ENCODE results near the gene SOX2.

GRCh38 chr3:181694805-181695660 is 16.7 kb upstream of the SOX2 start:
- TF ChIP-seq CTCF (IDR thresholded peaks at IDR 0.05) (no peak), TCF7L2 (IDR thresholded peaks at IDR 0.05; ENCODE audit: low read depth, low read length) (no peak), SIN3A (IDR thresholded peaks at IDR 0.05; ENCODE audit: borderline replicate concordance, insufficient read depth, low read depth, low read length) (no peak), POLR2AphosphoS5 (IDR thresholded peaks at IDR 0.05; ENCODE audit: low read depth, low read length) (no peak)
